NCI-H2029 treated with DMSO at 0.1 percent for 48 hours (cell line): ENCODE data around the gene PXN.
A peak's percentile ranks its signal among the peaks of the same experiment; 100 is the strongest.
"Not testable (repeated sequence)": the region's sequence is repeated elsewhere in the genome, so short reads cannot be mapped to it uniquely, and the experiment has no call there.

Experiments used
- DNase-seq: peaks from one replicate; lab custom pipeline; 2025; lab: John Stamatoyannopoulos, UW

The PXN gene

GRCh38 chr12:120262852-120263747, 2.4 kb downstream of the PXN start:
- DNase-seq: no peak

- no peak for DNase-seq
These were observed 3.3 kb downstream of the PXN start for GRCh38 chr12:120261951-120262851.

- no peak for DNase-seq
These were observed 4.9 kb downstream of the PXN start for GRCh38 chr12:120260607-120261006.

GRCh38 chr12:120259418-120260202, 5.9 kb downstream of the PXN start:
- DNase-seq: no peak

GRCh38 chr12:120258323-120258896, 7.1 kb downstream of the PXN start:
- no peak for DNase-seq

DNA sequence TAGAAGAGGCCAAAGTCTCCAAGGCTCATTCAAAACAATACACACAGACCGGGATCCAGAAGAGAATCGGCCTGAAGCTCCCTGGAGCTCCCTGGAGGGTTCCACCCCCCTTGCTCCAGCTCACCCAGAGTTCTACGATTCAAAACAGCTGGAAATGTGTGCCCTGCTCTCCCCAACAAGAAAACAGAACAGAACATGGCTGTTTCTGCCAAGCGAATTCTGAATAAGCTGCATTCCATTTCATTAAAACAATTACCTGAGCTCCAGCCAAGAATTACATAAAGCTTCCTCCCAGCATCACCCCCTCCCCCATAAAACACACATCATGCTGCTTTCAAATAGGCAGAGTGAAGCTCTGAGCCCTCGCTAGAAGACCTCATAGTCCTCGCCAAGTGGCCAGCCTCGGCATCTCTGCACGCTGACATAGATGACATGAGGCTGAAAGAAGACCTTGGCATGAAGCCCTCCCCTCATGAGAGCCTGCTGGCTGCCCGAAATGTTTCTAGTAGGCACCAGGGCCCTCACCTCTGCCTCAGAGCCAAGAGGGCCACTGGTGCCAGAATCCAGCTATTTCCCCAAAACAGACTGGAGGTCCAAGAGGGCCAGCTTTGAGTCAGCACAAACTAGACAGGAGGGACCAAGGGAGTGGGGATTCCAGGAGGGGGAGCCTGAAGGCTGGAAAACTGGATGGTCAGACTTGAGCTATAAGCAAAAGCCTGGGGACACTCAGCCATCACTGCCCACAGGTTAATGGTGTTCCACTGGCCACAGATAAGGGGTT, 8.3 kb downstream of the PXN start:
- DNase-seq: peak; percentile 46

- DNase-seq: no peak
These were observed 10.7 kb downstream of the PXN start for GRCh38 chr12:120254809-120255208.

DNA sequence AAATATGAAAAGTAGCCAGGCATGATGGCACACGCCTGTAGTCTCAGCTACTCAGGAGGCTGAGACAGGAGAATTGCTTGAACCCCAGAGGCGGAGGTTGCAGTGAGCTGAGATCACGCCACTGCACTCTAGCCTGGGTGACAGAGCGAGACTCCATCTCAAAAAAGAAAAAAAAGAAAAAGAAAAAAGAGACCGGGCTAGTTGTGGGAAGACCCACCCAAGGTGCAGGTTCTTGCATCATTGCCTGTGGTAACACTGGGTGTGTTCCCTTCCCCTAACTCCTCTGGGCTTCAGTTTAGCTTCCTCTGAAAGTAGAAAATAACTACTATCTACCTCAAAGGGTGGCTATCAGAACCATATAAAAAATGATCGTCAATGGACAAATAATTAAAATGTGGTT, 12.2 kb downstream of the PXN start:
- DNase-seq: not testable (repeated sequence)

GRCh38 chr12:120252071-120252906, 13.2 kb downstream of the PXN start:
- DNase-seq: no peak

- not testable (repeated sequence) for DNase-seq
These were observed 14.0 kb downstream of the PXN start for GRCh38 chr12:120251364-120252070.

DNA sequence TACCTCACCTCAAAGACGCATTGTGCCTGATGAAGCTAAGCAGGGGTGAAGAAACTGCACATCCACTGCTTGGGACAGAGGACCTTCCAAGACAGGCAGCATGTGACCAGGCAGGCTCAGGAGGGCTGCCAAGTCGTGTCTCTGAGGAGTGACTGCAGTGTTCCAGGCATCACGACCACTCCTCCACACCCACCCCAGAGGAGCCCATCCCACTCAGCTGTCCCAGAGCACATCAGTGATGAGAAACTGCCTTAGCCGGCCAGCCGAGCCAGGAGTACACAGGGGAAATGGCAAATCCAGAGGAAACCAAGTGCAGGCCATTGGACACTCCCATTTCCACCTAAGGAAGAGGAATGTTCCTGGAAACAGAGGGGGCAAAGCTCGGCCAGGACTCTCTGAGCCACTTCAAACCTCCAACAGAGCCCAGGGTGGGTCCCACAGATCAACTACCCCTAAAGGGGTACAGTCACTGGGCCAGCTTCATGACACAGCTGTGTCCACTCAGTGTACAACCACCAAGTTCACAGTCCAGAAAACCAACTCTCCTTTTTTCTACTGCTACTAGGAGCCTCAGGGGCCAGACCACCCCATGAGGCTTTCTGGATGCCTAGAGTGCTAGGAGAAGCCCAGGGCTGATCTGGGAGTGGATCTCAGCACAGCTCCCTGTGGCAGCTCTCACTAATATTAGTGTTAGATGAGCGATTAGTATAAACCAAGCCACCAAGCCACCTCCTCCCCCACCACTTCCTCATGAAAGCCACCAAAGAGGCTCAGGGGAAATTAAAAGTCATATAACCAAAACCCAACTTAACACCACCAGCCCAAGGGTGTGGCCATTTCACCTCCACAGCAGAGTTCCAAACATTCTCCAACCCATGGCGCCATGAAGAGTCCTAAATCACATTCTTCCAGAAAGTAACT, 15.4 kb downstream of the PXN start:
- DNase-seq: no peak

GRCh38 chr12:120249266-120249874, 16.2 kb downstream of the PXN start:
- DNase-seq: no peak

GRCh38 chr12:120247621-120248030, 17.9 kb downstream of the PXN start:
- no peak for DNase-seq

DNA sequence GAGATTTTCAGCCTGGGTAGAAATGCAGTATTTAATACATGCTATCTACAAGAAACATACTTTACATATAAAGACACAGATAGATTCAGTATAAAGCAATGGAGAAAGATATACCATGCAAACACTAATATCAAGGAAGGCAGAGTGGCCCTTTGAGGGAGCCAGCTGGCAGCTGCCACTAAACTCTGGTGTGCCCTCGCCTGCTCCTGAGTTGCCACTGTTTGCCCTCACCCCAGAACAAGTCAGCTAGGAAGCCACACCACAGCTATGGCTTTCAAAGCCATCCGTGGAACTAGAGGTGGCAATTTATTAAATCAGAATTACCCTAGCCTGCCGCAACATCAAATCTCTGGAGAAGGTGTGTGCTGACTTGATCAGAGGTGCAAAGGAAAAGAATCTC, 18.3 kb downstream of the PXN start:
- DNase-seq: no peak

GRCh38 chr12:120246705-120247104, 18.8 kb downstream of the PXN start:
- DNase-seq: not testable (repeated sequence)

DNA sequence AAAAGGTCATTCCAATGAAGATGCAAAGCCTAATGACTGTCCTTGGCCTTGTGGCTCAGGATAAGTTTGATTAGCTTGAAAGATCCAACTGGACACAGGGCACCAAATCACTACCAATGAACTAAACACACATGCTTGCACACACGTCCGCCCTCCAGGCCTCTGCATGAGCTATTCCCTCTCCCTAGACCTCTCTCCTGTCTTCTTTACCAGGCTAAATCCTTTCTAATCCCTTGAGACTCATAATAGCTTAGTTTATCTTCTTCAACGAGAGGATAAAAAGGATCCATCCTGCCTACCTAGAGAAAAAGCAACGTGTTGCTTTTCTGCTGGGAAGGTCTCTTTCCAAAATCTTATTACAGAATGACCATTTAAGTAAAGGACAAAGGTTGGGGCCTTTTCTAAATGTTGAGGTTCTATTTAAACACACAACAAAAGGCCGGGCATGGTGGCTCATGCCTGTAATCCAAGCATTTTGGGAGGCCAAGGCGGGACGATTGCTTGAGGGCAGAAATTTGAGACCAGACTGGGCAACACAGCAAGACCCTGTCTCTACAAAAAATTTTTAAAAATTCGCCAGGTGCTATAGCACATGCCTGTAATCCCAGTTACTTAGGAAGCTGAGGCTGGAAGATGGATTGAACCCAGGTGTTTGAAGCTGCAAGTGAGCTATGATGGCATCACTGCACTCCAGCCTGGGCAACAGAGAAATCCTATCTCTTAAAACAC, 22.4 kb downstream of the PXN start:
- no peak for DNase-seq

DNA sequence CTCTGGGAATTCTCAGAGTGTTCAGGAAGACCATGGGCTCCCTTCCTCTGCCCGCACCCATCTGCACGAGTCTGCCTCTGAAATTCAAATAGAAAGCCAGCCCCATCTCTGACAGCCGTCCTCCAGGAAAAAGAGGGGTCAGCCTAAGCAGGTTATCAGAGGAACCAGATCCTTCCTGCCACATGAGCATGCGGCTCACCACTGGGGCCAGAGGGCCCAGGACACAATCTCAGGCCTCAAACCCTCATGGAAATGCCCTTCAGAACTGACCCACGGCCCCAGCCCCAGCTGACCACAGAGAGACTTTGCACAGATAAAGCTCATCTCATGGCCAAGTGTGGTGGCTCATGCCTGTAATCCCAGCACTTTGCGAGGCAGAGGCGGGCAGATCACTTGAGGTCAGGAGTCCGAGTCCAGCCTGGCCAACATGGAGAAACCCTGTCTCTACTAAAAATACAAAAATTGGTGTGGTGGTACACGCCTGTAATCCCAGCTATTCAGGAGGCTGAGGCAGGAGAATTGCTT, 23.2 kb downstream of the PXN start:
- DNase-seq: no peak
